Skin of body (tissue), 2 donors: ENCODE data around the gene CENPH. TPM values are rescaled to one million over a fixed set of nuclear protein-coding genes. Genes with fewer than 3 reads are reported as not detected.
"Not testable (repeated sequence)": the region's sequence is repeated elsewhere in the genome, so short reads cannot be mapped to it uniquely, and the experiment has no call there.

ENCODE experiments used
- DNase-seq: peaks from one replicate; lab custom pipeline; 2025; lab: John Stamatoyannopoulos, UW
- total RNA-seq: library from RNA; depleted of rRNA; stranded (reverse); fragments of >200 nt; gene quantifications from one replicate; pipeline ENCODE4 v1.2.3, GENCODE V29; 2014

The CENPH gene
- total RNA-seq, 1 donor from 2014 or later = 8.7 TPM

- DNase-seq = no peak
These were observed 20.2 kb downstream of the CENPH start for GRCh38 chr5:69209602-69210001.

- DNase-seq = no peak
These were observed 21.8 kb downstream of the CENPH start for GRCh38 chr5:69211200-69211599.

GRCh38 chr5:69212022-69212421, 22.6 kb downstream of the CENPH start:
- no peak for DNase-seq

GRCh38 chr5:69213513-69214215, 24.3 kb downstream of the CENPH start:
- DNase-seq = no peak

GRCh38 chr5:69217151-69217511, 27.7 kb downstream of the CENPH start:
- DNase-seq = no peak

- peak; percentile 88 for DNase-seq
These were observed 28.5 kb downstream of the CENPH start for GRCh38 chr5:69217548-69218526.

- no peak for DNase-seq
These were observed 30.6 kb downstream of the CENPH start for GRCh38 chr5:69219939-69220338.

GRCh38 chr5:69220371-69220770, 31.0 kb downstream of the CENPH start:
- DNase-seq = not testable (repeated sequence)

GRCh38 chr5:69220833-69221232, 31.4 kb downstream of the CENPH start:
- DNase-seq = not testable (repeated sequence)

- DNase-seq = no peak
These were observed 35.1 kb downstream of the CENPH start for GRCh38 chr5:69224520-69224919.

- DNase-seq = no peak
These were observed 36.5 kb downstream of the CENPH start for GRCh38 chr5:69225860-69226259.

- DNase-seq = no peak
These were observed 40.8 kb downstream of the CENPH start for GRCh38 chr5:69230181-69230580.

- DNase-seq = no peak
These were observed 41.9 kb downstream of the CENPH start for GRCh38 chr5:69231281-69231680.

GRCh38 chr5:69231851-69232250, 42.5 kb downstream of the CENPH start:
- DNase-seq = no peak

- DNase-seq = peak; percentile 92
These were observed 45.3 kb downstream of the CENPH start, which contains the start of gene CDK7 for GRCh38 chr5:69234457-69235268. TSS of gene CDK7 (plus strand) at chr5:69234886. CDS start at chr5:69234976, 90 bp downstream.

- DNase-seq = not testable (repeated sequence)
These were observed 47.4 kb downstream of the CENPH start for GRCh38 chr5:69236733-69237132.

GRCh38 chr5:69237877-69238276, 48.5 kb downstream of the CENPH start:
- DNase-seq = no peak

- DNase-seq = no peak
These were observed 49.4 kb downstream of the CENPH start for GRCh38 chr5:69238760-69239251.

GRCh38 chr5:69242215-69242927, 53.0 kb downstream of the CENPH start:
- no peak for DNase-seq

- DNase-seq = no peak
These were observed 55.6 kb downstream of the CENPH start for GRCh38 chr5:69245031-69245430.

- DNase-seq = no peak
These were observed 58.6 kb downstream of the CENPH start for GRCh38 chr5:69248019-69248418.
